ENCODE results near the gene TFAP2A.
A peak's percentile ranks its signal among the peaks of the same experiment; 100 is the strongest.

TFAP2A gene

DNA sequence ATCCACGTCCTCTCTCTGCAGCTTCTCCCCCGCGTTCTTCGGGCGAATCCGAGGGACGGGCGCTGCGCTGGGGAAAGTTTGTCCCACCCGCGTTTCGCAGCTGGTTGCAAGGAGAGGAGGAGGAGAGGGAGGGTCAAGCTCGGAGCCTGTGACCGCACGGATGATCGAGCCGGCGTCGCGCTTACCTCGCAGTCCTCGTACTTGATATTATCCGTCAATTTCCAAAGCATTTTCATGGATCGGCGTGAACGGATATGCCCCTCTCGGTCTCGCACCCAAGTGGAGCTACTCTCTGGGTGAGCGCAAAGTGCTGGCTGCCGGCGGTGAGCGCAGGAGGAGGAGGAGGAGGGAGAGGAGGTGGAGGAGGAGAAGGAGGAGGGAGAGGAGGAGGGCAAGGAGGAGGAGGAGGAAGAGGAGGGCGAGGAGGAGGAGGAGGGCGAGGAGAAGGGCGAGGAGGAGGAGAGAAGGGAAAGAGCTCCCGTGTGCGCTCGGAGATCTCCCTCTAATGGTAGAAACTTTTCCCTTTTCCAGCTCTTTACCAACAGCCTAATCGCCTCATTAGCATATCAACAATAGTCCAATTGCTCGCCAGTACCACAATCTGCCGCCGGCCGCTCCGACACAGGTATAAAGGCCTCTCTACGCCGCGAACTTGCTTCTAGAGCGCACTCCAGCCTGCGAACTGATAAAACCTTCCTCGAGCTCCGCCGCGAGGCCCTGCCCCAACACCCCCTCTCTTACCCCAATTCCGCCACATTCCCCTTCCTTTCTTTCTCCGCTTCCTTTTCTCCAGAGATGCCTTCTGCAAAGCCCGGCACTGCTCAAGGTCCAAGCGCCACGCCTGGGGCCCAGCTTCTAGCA, at the start of gene TFAP2A:
Gene TFAP2A (minus strand): TSS at position 319 of the 861 bp plus-strand sequence. CDS start 83 bp downstream, at position 236.
- DNase-seq: no peak

- DNase-seq: no peak
These were observed 48.9 kb upstream of the TFAP2A start for GRCh38 chr6:10463491-10464481.

DNA sequence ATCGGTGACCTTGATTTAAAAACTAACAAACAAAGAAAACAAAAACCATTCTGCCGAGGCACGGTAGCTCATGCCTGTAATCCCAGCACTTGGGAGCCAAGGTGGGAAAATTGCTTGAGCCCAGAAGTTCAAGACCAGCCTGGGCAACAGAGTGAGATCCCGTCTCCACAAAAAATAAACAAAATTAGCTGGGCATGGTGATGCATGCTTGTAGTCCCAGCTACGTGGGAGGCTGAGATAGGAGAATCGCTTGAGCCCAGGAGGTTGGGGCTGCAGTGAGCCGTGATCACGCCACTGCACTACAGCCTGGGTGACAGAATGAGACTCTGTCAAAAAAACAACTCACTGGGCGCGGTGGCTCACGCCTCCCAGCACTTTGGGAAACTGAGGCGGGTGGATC, 48.2 kb upstream of the TFAP2A start:
- DNase-seq: no peak

- DNase-seq: no peak
These were observed 47.0 kb upstream of the TFAP2A start for GRCh38 chr6:10461850-10462249.

GRCh38 chr6:10460096-10460495, 45.2 kb upstream of the TFAP2A start:
- no peak for DNase-seq

GRCh38 chr6:10458287-10458686, 43.4 kb upstream of the TFAP2A start:
- DNase-seq: no peak

- no peak for DNase-seq
These were observed 38.7 kb upstream of the TFAP2A start for GRCh38 chr6:10453596-10453995.

- no peak for DNase-seq
These were observed 37.1 kb upstream of the TFAP2A start for GRCh38 chr6:10451828-10452509.

DNA sequence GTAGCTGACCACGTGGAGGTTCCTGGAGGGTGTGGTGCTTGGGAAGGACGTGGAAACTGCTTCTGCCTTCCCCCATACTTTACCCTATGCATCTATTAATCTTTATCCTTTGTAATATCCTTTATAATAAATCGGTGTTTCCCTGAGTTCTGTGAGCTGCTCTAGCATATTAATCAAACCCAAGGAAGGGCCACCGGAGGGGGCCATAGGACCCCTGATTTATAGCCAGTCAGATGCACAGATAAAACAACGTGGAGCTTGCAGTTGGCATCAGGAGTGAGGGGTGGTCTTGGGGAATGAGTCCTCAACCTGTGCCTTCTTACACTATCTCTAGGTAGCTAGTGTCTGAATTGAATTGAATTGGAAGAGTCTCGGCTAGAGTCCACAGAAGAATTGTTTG, 36.5 kb upstream of the TFAP2A start:
- no peak for DNase-seq

DNA sequence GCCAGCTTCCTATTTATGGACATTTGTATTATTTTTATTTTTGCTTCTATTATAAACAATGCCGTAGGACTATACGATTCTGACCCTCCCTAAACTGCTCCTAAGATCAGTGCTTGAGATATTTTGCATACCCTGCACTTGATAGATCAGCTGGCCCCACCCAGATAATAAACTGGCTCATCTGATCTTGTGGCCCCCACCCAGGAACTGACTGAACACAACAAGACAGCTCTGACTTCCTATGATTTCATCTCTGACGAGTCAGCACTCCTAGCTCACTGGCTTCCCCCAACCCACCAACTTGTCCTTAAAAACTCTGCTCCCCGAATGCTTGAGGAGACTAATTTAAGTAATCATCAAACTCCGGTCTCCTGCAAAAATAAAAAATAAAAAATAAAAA, 34.9 kb upstream of the TFAP2A start:
- DNase-seq: peak; percentile 6

DNA sequence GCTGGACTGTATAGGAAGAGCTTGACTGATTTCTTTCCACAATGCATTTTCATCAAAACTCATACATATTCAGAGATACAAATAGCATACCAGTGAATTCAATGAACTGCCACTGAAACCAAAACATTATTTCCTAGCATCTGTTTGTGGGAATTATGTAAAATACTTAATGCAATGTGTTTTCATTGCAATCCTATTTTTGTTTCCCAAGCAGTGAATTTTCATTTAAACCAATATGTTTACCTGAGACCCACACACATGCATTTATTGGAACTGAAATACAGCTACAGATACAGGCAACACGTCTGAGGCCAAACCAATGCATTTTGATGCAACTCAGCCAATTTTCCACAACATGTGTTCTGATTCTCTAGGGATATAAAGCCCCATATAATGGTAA, 33.2 kb upstream of the TFAP2A start:
- no peak for DNase-seq

- DNase-seq: no peak
These were observed 31.7 kb upstream of the TFAP2A start for GRCh38 chr6:10446548-10446947.

GRCh38 chr6:10441655-10442009, 26.8 kb upstream of the TFAP2A start:
- DNase-seq: no peak

GRCh38 chr6:10441004-10441654, 26.3 kb upstream of the TFAP2A start:
- DNase-seq: no peak

- no peak for DNase-seq
These were observed 23.0 kb upstream of the TFAP2A start for GRCh38 chr6:10437891-10438290.

- DNase-seq: no peak
These were observed 19.4 kb upstream of the TFAP2A start for GRCh38 chr6:10434235-10434634.

DNA sequence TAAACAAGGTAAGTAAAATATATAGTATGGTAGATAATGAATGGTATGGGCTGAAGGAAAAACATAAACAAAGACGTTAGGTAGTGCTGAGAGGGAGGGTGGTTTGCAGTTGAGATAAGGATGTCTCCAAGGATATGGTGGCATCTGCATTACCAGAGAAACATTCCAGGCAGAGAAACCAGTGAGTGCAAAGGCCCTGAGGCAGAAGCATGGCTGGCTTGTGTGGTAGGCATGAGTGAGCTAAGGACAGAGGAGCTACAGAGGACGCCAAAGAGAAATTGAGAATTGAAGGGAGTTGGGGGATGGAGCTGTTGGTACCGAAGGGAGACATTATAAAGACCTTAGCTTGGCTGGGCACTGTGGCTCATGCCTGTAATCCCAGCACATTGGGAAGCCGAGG, 18.4 kb upstream of the TFAP2A start:
- no peak for DNase-seq

DNA sequence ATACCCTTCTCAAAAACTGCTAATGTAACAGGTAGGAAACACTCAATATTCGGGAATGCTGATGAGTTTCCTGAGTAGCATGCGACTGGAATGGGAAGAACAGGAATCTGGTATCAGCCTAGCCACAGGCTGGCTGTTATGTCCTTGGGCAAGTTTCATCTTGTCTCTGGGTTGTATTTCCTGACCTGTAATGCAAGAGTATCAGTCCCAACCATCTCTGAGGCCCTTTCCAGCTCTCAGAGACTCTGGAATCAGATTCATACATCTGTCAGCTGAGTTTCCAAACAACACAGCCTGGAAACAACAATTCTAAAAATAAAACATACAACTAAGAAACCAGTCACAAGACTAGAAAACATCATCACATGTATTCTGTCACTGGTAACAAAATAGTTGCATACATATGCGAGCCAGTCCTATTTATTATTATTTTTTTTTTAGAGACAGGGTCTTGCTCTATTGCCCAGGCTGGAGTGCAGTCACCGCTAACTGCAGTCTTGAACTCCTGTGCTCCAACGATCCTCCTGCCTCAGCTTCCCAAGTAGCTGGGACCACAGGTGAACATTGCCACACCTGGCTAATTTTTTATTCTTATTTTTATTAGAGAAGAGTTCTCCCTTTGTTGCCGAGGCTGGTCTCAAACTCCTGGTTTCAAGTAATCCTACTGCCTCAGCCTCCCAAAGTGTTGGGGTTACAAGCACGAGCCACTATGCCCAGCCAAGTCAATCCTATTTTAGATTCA, 16.7 kb upstream of the TFAP2A start:
- no peak for DNase-seq

- DNase-seq: peak; percentile 65
These were observed 15.0 kb upstream of the TFAP2A start for GRCh38 chr6:10429638-10430427.

- DNase-seq: no peak
These were observed 12.0 kb upstream of the TFAP2A start for GRCh38 chr6:10426781-10427279.

All from hematopoietic multipotent progenitor cell treated with erythropoietin and hydrocortisone succinate and interleukin-3 and kit ligand, for 8 days (in vitro differentiated cells).